Tibial artery (tissue), 4 donors: ENCODE data around the gene AVL9.
"Not testable (repeated sequence)": the region's sequence is repeated elsewhere in the genome, so short reads cannot be mapped to it uniquely, and the experiment has no call there.

ENCODE experiments used
- DNase-seq, 2 donors: peaks; one replicate each; pipeline ENCODE4 v3.0.0-alpha.2; 2019
- H3K27ac ChIP-seq, 2 donors: fragments of 200-600 bp; sonication (generic) in 1 of 2; 1 replicate in 1 of 2; 2 replicates in 1 of 2; pipeline ENCODE4 v1.5.1; 2018 to 2019; ENCODE audit warnings: mild to moderate bottlenecking in 1 of 2
- H3K27me3 ChIP-seq, 2 donors: fragments of 200-600 bp; sonication (generic) in 1 of 2; one replicate each; pipeline versions ENCODE4 v1.5.1 to v1.6.0; 2016 to 2019
- H3K36me3 ChIP-seq, 3 donors: fragments of 200-600 bp; sonication (generic) in 2 of 3; one replicate each; pipeline ENCODE4 v1.5.1; 2016 to 2019; ENCODE audit warnings: mild to moderate bottlenecking in 2 of 3
- H3K4me1 ChIP-seq, 4 donors: fragments of 200-600 bp; sonication (generic) in 2 of 4; 1 replicate in 3 of 4; 2 replicates in 1 of 4; pipeline ENCODE4 v1.5.1; 2016 to 2019
- H3K4me3 ChIP-seq, 2 donors: fragments of 200-600 bp; sonication (generic) in 1 of 2; 1 replicate in 1 of 2; 2 replicates in 1 of 2; pipeline ENCODE4 v1.5.1; 2018 to 2019; ENCODE audit warnings: mild to moderate bottlenecking in 2 of 2
- H3K9me3 ChIP-seq, 3 donors: fragments of 200-600 bp; sonication (generic) in 1 of 3; one replicate each; pipeline ENCODE4 v1.5.1; 2016 to 2019
- intact Hi-C: fragments of 100-400 bp; cut with DNase I; formaldehyde crosslinking; loops from one replicate; pipeline ENCODE4 v1.15.0; 2023; ENCODE audit warnings: low total_unique reads
- TF ChIP-seq, protein P1 (sequence below), 2 experiments: fragments of 200-600 bp in 1 of 2; fragments of 450-650 bp in 1 of 2; IDR thresholded peaks; one replicate each; pipeline ENCODE4 v1.5.1; 2017 to 2019; ENCODE audit warnings: antibody characterized with exemption in 2 of 2, mild to moderate bottlenecking in 1 of 2, moderate library complexity in 1 of 2

AVL9 gene

DNA sequence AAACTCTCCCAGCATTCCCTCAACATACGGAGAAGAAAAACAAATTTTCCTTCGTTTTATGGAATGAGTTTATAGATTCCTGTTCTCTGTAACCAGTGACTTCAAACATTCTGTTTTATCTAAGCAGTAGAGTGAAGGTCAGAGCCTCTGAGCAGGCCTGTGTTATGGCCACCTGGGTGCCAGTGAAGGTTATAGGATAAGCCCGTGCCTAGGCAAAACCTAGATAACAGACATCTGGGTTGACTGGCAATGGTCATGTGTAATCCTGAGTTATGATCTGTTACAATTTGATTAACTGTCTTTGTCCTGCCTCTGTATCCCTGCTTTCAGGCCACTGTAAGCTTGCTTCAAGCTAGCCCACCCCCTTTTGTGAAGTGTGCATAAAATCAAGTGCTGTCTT lies 13.4 kb upstream of the AVL9 start:
- TF ChIP-seq, protein P1, sequence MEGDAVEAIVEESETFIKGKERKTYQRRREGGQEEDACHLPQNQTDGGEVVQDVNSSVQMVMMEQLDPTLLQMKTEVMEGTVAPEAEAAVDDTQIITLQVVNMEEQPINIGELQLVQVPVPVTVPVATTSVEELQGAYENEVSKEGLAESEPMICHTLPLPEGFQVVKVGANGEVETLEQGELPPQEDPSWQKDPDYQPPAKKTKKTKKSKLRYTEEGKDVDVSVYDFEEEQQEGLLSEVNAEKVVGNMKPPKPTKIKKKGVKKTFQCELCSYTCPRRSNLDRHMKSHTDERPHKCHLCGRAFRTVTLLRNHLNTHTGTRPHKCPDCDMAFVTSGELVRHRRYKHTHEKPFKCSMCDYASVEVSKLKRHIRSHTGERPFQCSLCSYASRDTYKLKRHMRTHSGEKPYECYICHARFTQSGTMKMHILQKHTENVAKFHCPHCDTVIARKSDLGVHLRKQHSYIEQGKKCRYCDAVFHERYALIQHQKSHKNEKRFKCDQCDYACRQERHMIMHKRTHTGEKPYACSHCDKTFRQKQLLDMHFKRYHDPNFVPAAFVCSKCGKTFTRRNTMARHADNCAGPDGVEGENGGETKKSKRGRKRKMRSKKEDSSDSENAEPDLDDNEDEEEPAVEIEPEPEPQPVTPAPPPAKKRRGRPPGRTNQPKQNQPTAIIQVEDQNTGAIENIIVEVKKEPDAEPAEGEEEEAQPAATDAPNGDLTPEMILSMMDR (IDR thresholded peaks at IDR 0.05): no peak
- no peaks in the 10 kb centered on the region for H3K4me1 ChIP-seq
- H3K9me3 ChIP-seq: no peaks in the 10 kb centered on the region
- H3K4me3 ChIP-seq: no peak overlapping the region
- H3K27ac ChIP-seq: no peak overlapping the region
- no peaks in the 10 kb centered on the region for H3K27me3 ChIP-seq
- intact Hi-C loops: no loop called here
- no peak for DNase-seq
- peaks cover 5 to 20% (median 6%) of the 10 kb centered on the region in 3 donors for H3K36me3 ChIP-seq

DNA sequence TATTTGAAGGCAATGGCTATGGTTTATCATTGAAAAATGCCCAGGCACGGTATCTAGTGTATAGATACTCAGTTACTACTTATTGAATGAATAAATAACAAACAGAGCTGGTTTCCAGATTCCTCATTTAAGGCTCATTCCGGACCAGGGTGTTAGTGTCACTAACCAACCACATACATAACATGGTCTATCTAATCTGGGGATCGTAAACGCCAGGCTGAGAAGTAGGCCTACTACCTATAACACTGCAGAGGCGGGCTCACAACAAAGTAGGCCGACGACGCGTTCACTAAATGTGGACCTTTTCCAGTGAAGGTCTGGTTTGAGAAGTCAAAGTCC lies 5.5 kb upstream of the AVL9 start:
- DNase-seq: no peak
- peak overlapping the region; percentile 79 to 84 for H3K27ac ChIP-seq
- no peaks in the 10 kb centered on the region for H3K27me3 ChIP-seq
- peak overlapping the region; percentile 76 to 81 for H3K4me3 ChIP-seq
- peaks cover 7 to 23% (median 13%) of the 10 kb centered on the region in 3 donors for H3K36me3 ChIP-seq
- peaks cover 0 to 21% (median 17%) of the 10 kb centered on the region in 4 donors for H3K4me1 ChIP-seq
- intact Hi-C loops: loop anchor here (5.0 to 10.0 kb wide), 2 partner anchors 403 to 575 kb away; partner anchors contain the start of genes KBTBD2 and NT5C3A
- no peaks in the 10 kb centered on the region for H3K9me3 ChIP-seq
- TF ChIP-seq, protein P1 (IDR thresholded peaks at IDR 0.05): no peak

DNA sequence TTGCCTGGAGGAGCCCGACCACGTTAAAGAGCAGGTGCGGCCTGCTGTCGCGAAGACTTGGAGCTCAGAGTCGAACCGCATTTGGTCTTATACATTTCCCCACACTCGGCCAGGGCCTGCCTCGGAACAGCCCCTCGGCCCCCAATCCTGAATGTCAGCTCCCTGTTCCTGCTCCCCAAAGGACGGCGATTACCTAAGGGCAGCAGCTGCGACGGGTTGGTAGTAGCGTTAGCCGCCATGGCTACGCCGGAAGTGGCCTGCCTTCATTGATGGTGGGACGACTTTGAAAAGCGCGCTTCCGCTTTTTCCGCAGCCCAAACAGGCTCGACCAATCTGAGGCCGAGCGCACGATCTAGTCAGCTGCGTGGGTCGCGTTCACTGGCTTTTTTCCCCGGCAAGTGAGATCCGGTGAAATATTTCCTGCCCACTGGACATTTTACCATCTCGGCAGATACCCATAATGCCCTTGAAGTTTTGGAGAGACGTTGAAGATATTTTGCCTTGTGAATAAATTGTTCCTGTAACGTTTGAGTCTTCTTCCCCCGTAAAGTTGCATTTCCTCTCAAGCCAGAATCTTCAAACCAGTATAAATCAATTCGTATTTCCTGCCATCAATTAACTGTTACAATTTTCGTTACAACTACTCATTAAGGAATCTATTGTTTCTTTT lies 5.0 kb upstream of the AVL9 start, which contains the start of gene LSM5:
TSS of gene LSM5 (minus strand) at position 254 of the 670 bp plus-strand sequence. CDS start at position 239, 15 bp downstream.
- Histone ChIP-seq H3K4me3 (peak within 1 kb of the TSS; percentile 76 to 81), H3K36me3 (peaks cover 7 to 17% (median 13%) of the 10 kb centered on the region in 3 donors), H3K9me3 (no peaks in the 10 kb centered on the region), H3K27me3 (no peaks in the 10 kb centered on the region), H3K27ac (peak within 1 kb of the TSS; percentile 79 to 84), H3K4me1 (peaks cover 0 to 21% (median 17%) of the 10 kb centered on the region in 4 donors)
- peak; percentile 91 to 94 for DNase-seq
- intact Hi-C loops: loop anchor here (5.0 to 10.0 kb wide), 2 partner anchors 402 to 575 kb away; partner anchors contain the start of genes KBTBD2 and NT5C3A
- TF ChIP-seq, protein P1 (IDR thresholded peaks at IDR 0.05): no peak

DNA sequence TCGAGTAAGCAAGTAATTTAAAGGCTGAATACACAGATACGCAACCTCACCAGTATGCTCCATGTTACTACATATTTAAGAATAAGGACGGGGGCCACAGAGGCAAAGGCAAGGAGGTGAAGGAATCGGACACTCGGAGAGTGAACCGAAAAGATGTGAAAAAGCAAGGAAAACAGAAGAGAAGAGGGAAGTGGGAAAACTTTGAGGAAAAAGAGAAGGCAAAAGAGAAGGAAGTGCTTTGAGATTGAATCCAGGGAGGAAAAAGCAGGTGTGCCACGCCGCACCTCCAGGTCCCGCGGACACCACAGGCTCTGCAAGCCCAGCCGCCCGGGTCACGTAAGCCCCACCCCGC lies 367 bp upstream of the AVL9 start:
- intact Hi-C loops: loop anchor here (5.0 to 10.0 kb wide), 2 partner anchors 397 to 570 kb away; partner anchors contain the start of genes KBTBD2 and NT5C3A
- Histone ChIP-seq H3K27ac (peak overlapping the region; percentile 99 to 100), H3K4me1 (peaks cover 0 to 21% (median 13%) of the 10 kb centered on the region in 4 donors), H3K36me3 (no peaks in the 10 kb centered on the region), H3K4me3 (peak overlapping the region; percentile 99 to 100), H3K9me3 (no peaks in the 10 kb centered on the region), H3K27me3 (no peaks in the 10 kb centered on the region)
- TF ChIP-seq, protein P1 (IDR thresholded peaks at IDR 0.05): no peak
- DNase-seq: no peak

DNA sequence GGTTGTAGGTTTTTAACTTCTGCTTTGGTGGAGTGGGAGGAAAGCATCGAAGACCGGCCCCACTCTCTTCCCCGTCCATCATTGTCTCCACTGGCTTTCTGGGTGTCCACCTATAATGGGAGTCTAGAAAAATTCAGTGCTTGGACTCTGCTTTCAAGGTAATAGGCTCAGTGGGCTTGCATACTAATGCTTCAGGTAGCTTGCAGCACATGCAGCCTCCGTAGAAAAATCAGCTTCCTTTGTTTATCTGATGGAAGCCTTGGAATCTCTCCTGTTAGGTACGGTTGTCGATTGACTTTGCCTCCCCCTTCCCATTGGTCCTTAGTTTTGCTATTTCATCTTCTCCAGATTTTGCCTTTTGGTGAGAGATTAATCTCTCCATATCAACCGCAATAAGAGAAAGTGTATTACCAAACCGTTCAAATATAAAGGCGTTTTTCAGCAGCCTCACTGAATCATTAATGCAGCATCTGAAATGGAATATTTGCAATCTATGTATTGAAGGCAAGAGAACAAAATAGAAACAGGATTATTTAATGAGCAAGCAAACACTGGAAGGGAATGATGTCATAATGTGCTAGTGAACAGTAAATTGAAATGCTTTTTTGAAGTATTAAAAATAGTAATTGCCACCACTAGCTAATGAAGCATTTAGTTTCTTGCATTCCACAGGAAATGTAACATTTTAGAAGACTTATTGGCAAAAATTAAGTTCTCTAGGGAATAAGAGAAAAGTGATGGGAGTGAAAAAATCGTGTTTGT lies 944 bp downstream of the AVL9 start:
- no peaks in the 10 kb centered on the region for H3K27me3 ChIP-seq
- TF ChIP-seq, protein P1 (IDR thresholded peaks at IDR 0.05): no peak
- intact Hi-C loops: loop anchor here (10.0 kb wide), 1 partner anchor 569 kb away; the partner anchor contains the start of gene NT5C3A
- DNase-seq: no peak
- H3K36me3 ChIP-seq: no peaks in the 10 kb centered on the region
- peaks cover 0 to 28% (median 18%) of the 10 kb centered on the region in 4 donors for H3K4me1 ChIP-seq
- H3K4me3 ChIP-seq: peak overlapping the region; percentile 99 to 100
- H3K27ac ChIP-seq: peak overlapping the region; percentile 99 to 100
- H3K9me3 ChIP-seq: no peaks in the 10 kb centered on the region

DNA sequence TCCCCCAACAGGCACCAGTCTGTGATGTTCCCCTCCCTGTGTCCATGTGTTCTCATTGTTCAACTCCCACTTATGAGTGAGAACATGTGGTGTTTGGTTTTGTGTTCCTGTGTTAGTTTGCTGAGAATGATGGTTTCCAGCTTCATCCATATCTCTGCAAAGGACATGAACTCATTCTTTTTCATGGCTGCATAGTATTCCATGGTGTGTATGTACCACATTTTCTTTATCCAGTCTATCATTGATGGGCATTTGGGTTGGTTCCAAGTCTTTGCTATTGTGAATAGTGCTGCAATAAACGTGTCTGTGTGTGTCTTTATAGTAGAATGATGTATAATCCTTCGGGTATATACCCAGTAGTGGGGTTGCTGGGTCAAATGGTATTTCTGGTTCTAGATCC lies 4.5 kb downstream of the AVL9 start:
- intact Hi-C loops: loop anchor here (10.0 kb wide), 1 partner anchor 565 kb away; the partner anchor contains the start of gene NT5C3A
- H3K27ac ChIP-seq, H3K27me3 ChIP-seq, H3K36me3 ChIP-seq, H3K4me3 ChIP-seq, H3K9me3 ChIP-seq, DNase-seq: not testable (repeated sequence)
- peaks cover 0 to 47% (median 25%) of the 10 kb centered on the region in 4 donors for H3K4me1 ChIP-seq

DNA sequence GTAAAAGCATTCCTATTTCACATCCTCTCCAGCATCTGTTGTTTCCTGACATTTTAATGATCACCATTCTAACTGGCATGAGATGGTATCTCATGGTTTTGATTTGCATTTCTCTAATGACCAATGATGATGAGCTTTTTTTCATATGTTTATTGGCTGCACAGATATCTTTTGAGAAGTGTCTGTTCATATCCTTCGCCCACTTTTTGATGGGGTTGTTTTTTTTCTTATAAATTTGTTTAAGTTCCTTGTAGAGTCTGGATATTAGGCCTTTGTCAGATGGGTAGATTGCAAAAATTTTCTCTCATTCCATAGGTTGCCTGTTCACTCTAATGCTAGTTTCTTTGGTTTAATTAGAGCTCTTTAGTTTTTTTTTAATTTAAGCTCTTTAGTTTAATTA lies 4.9 kb downstream of the AVL9 start:
- intact Hi-C loops, H3K9me3 ChIP-seq, H3K27me3 ChIP-seq, H3K4me3 ChIP-seq, H3K36me3 ChIP-seq, DNase-seq: not testable (repeated sequence)
- Histone ChIP-seq H3K27ac (peak overlapping the region in 1 of 2 donors; percentile 36), H3K4me1 (peaks cover 0 to 47% (median 25%) of the 10 kb centered on the region in 4 donors)
